Right cardiac atrium (tissue), 5 donors: ENCODE data around the gene HSPA9. TPM values are rescaled to one million over a fixed set of nuclear protein-coding genes. Genes with fewer than 3 reads are reported as not detected.
A peak's percentile ranks its signal among the peaks of the same experiment; 100 is the strongest.

ENCODE experiments used
- ATAC-seq, 2 donors: fragments of 200-7000 bp; cut with Tn5 transposase; one replicate each; pipeline versions ENCODE4 v1.8.0 to v1.9.1; 2020; ENCODE audit warnings: moderate library complexity in 2 of 2, mild to moderate bottlenecking in 1 of 2
- DNase-seq, 3 donors: peaks; one replicate each; pipeline ENCODE4 v3.0.0-alpha.2; 2020
- H3K27ac ChIP-seq: one replicate; pipeline ENCODE4 v1.5.1; 2013; ENCODE audit warnings: mild to moderate bottlenecking, low read length, control low read depth, moderate library complexity
- H3K27me3 ChIP-seq: one replicate; pipeline ENCODE4 v1.6.1; 2013; ENCODE audit not compliant: control insufficient read depth, insufficient read depth
- H3K4me1 ChIP-seq: one replicate; pipeline ENCODE4 v1.6.1; 2013; ENCODE audit warnings: low read length; ENCODE audit not compliant: control insufficient read depth, insufficient read depth
- H3K4me3 ChIP-seq: one replicate; pipeline ENCODE4 v1.5.1; 2013; ENCODE audit warnings: low read length, control low read depth
- H3K9me3 ChIP-seq: one replicate; pipeline ENCODE4 v1.6.1; 2013; ENCODE audit warnings: low read length; ENCODE audit not compliant: control insufficient read depth
- WGBS: extraction: QIAGEN DNeasy Blood & Tissue Kit; methylation state at CpG from one replicate; pipeline ENCODE4 v1.1.7; 2013; 5-methylcytosine and 5-hydroxymethylcytosine counted together
- intact Hi-C, 4 donors: fragments of 100-400 bp; cut with DNase I; formaldehyde crosslinking; loops; one replicate each; pipeline versions ENCODE4 v1.11.0 to v1.14.0; 2022 to 2023
- polyA plus RNA-seq: library from polyadenylated mRNA; stranded (reverse); fragments of 200-250 nt; gene quantifications from one replicate; pipeline ENCODE4 v1.2.3, GENCODE V29; 2013
- total RNA-seq, 4 donors: library from RNA; stranded (reverse); fragmentation: NEBNext Ultra II Directional; extraction: Animal tissue kit (Norgen Biotek cat#: 25700); gene quantifications; one replicate each; pipeline ENCODE4 v1.2.1, GENCODE V29; 2021
- donor health status: healthy with polysubstance abuse.
- donor health status: DM: no; HTN: yes; CAD: no.
- donor health status: DM: no; HTN: no; CAD: no.
- donor health status: DM: no; HTN: yes; CAD: no; lungs with severe emphysema.
- donor health status: DM: yes; HTN: yes; CAD: no.

The HSPA9 gene
- total and polyA plus RNA-seq, 5 donors, result 170 to 242 (median 238) TPM

DNA sequence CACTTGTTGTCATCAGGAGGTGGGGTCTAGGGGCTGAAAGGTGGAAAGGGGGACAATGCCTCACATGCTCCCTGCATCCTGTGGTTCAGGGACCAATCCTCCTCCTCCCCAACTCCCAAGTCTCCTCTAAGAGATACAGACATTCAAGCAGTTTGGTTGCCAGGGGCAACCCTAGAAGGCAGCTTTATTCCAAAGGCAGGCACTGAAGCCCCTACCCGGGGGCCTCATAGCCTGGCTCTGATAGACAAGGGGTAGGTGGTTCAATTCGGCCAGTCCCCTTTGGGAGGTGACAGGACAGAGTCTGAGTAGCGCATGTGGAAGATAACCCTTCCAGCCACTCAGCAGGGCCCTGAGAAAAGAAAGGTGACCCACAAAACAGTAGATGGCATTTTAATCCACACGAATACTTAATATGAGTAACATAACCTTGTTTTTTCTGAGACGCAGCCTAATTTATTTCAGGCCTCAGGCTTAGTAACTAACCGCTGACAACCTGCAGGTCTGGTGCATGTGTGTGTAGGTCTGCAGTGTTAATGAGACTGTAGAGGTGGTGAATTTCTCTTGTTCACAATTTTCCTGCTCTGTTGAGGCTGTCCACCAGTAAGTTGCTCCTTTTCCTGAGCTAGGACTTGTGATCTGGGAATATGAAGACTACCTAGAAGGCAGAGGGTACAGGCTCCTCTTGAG, 31.3 kb upstream of the HSPA9 start:
- intact Hi-C loops, result no loop called here
- Histone ChIP-seq H3K9me3 (no peaks in the 10 kb centered on the region), H3K27ac (no peak overlapping the region), H3K4me3 (no peak overlapping the region), H3K4me1 (no peaks in the 10 kb centered on the region), H3K27me3 (no peaks in the 10 kb centered on the region)
- WGBS, result 84% methylated on average over 6 of the region's 6 CpGs
- no peak for ATAC-seq
- no peak for DNase-seq

GRCh38 chr5:138605254-138605972, 30.2 kb upstream of the HSPA9 start:
- ATAC-seq (peak; percentile 41 to 79), DNase-seq (no peak)
- no peaks in the 10 kb centered on the region for H3K27me3 ChIP-seq
- peaks cover 2% of the 10 kb centered on the region for H3K4me1 ChIP-seq
- H3K27ac ChIP-seq, result no peak overlapping the region
- no peak overlapping the region for H3K4me3 ChIP-seq
- intact Hi-C loops, result no loop called here
- 49% methylated on average over 2 of the region's 2 CpGs for WGBS
- no peaks in the 10 kb centered on the region for H3K9me3 ChIP-seq

DNA sequence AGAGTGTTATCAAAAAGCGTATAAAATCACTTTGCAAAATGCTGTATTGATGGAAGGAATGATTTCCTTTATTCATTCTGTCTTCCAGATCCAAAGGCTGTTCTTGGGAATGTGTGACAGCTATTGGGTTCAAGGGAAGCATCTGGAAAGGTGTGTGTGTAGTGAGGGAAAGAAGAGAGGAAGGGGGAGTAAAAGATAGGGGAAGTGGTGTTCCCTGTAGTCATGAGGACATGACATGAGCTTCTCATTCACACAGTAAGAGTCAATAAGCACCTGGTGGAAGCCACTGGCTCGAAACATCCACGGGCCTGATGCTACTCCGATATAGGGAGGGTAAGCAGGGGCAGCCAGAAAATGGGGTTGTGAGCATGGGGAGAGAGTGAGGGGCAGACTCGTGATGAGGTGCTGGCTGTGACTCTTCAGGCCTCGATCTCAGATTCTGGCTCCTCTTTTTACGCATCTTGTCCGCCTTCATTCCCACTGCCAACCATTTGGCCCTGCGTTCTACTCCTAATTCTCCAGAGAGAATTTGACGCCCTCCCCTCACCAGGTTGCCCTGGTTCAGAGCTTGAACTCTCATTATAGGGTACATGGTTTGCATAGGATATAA, 29.1 kb upstream of the HSPA9 start:
- Histone ChIP-seq H3K4me3 (no peak overlapping the region), H3K27ac (no peak overlapping the region), H3K4me1 (peaks cover 2% of the 10 kb centered on the region), H3K9me3 (no peaks in the 10 kb centered on the region), H3K27me3 (no peaks in the 10 kb centered on the region)
- no peak for ATAC-seq
- no peak for DNase-seq
- intact Hi-C loops, result no loop called here
- 93% methylated on average over 10 of the region's 10 CpGs for WGBS

- ATAC-seq (no peak), DNase-seq (no peak)
- no peak overlapping the region for H3K27ac ChIP-seq
- no peaks in the 10 kb centered on the region for H3K9me3 ChIP-seq
- no peaks in the 10 kb centered on the region for H3K27me3 ChIP-seq
- WGBS, result 64% methylated on average over 5 of the region's 5 CpGs
- H3K4me1 ChIP-seq, result peaks cover 2% of the 10 kb centered on the region
- intact Hi-C loops, result no loop called here
- H3K4me3 ChIP-seq, result no peak overlapping the region
Measured at GRCh38 chr5:138603249-138603920, 28.2 kb upstream of the HSPA9 start.

DNA sequence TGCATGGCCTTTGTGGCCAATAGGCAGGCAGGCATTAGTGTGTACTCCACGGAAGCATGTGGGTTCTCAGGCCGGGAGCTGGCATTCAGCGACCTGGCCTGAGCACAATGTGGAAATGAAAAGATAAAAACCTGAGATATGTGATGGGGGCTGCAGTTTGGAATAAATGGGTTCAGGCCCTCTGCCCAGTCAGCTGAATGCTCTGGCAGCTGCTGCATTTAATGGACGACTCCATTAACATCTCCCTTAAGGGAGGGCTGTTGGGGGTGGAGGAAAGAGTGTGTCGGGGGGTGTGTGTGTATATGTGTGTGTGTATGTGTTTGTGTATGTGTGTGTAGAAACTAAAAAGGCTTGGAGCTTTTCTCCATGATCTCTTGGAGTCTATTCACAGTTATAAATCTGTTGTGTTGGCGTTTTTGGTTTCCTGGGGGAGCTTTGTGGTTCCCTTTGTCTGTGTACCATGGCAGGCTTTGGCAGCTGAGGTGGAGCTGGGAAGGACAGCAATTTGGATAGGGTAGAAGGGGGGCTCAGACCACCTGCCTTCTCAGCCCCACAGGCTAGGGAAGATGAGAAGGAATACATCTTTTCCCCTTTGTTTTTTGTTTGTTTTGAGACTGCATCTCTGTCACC, 27.3 kb upstream of the HSPA9 start:
- Histone ChIP-seq H3K4me1 (peaks cover 2% of the 10 kb centered on the region), H3K27ac (no peak overlapping the region), H3K4me3 (no peak overlapping the region), H3K9me3 (no peaks in the 10 kb centered on the region), H3K27me3 (no peaks in the 10 kb centered on the region)
- DNase-seq (no peak), ATAC-seq (no peak)
- WGBS, result 67% methylated on average over 6 of the region's 6 CpGs
- intact Hi-C loops, result no loop called here

- peak; percentile 27 to 64 for ATAC-seq
- WGBS, result 50% methylated on average over 3 of the region's 3 CpGs
- intact Hi-C loops, result no loop called here
- Histone ChIP-seq H3K9me3 (no peaks in the 10 kb centered on the region), H3K4me1 (peaks cover 2% of the 10 kb centered on the region), H3K27me3 (no peaks in the 10 kb centered on the region), H3K27ac (no peak overlapping the region), H3K4me3 (no peak overlapping the region)
- DNase-seq, result no peak
Measured at GRCh38 chr5:138601444-138601843, 26.2 kb upstream of the HSPA9 start.

- no peak overlapping the region for H3K27ac ChIP-seq
- H3K4me1 ChIP-seq, result peaks cover 2% of the 10 kb centered on the region
- DNase-seq (no peak), ATAC-seq (no peak)
- intact Hi-C loops, result no loop called here
- no peaks in the 10 kb centered on the region for H3K9me3 ChIP-seq
- no peak overlapping the region for H3K4me3 ChIP-seq
- H3K27me3 ChIP-seq, result no peaks in the 10 kb centered on the region
- 94% methylated on average over 3 of the region's 3 CpGs for WGBS
Measured at GRCh38 chr5:138600446-138600845, 25.2 kb upstream of the HSPA9 start.

DNA sequence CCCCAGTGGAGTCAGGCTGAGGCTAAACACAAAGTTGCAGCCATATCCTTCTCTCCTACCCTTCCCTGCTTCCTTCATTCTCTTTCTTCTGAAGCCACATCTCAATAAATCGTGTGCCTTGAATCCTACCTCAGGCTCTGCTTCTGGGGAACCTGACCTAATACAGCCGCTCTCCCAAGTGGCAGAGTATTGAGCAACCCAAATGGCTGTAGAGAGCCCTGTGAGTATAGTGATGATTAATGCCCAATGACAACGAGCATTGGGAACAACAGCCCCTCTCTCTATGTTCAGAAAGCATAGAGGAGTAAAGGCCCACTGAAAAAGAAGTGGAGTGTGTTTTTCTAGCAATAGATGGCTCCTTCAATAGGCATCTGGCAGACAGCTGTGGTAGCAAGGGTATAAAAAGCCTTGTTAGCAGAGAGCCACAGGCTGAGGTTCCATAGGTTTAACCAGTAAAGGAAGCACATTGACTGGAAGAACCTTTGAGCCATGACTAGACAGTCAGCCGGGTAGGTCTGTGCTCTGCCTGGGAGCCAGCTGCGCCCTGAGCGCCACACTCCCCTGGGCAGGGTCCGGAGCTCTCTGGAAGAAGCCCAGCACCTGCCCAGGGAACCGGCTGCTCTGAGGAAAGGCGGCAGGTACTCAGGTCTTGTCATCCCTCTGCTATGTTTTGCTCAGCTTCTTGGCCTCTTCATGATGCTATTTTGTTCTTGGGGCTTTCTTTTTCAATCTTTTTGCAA, 22.6 kb upstream of the HSPA9 start:
- H3K27me3 ChIP-seq, result no peaks in the 10 kb centered on the region
- H3K4me3 ChIP-seq, result no peak overlapping the region
- 90% methylated on average over 9 of the region's 9 CpGs for WGBS
- H3K4me1 ChIP-seq, result peaks cover 2% of the 10 kb centered on the region
- no peak overlapping the region for H3K27ac ChIP-seq
- DNase-seq (no peak), ATAC-seq (no peak)
- intact Hi-C loops, result no loop called here
- no peaks in the 10 kb centered on the region for H3K9me3 ChIP-seq

DNA sequence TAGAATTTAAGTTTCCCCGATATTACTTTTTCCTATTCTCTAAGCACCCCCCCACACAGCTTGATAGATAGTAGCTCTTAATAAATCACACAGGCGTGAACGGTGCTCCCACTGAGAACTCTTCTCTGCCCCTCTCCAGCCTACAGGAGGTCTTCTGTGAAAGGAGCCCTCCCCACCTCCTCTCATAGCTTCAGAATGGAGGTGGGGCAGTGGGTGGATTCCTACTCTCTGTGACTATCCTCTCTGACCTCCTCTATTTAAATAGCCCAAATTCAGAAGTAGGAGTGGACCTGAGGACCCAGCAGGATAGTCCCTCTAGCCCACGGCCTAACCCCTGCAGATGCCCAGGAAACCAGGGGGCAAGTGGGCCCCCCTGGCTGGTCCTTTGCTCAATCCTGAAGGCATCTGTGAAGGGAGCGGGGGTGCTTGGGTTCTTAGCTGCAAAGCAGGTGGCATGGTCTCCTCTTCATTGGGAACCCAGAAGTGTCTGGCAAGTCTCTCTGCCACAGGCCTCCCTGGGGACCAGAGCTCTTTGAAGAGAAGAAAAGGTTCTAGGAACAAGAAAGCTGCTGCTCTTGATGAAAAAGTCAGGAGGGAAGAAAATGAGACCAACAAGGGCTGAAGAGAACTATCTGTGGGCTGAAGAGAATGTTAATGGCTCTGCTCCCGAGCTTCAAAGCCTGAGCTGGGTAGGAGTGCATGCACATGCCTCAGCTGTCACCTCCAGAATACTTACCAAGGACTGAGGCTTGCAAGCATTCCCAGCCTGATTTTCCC, 21.1 kb upstream of the HSPA9 start:
- Histone ChIP-seq H3K27ac (no peak overlapping the region), H3K27me3 (no peaks in the 10 kb centered on the region), H3K4me3 (no peak overlapping the region), H3K4me1 (peaks cover under 1% of the 10 kb centered on the region), H3K9me3 (no peaks in the 10 kb centered on the region)
- ATAC-seq (no peak), DNase-seq (no peak)
- intact Hi-C loops, result no loop called here
- 84% methylated on average over 6 of the region's 6 CpGs for WGBS
